Measurements from ENCODE around the gene ACKR2.

Gene ACKR2

GRCh38 chr3:42911551-42911950 lies 102.3 kb downstream of the ACKR2 start:
- Histone ChIP-seq H3K9ac (ENCODE audit: low read depth, low read length) (no peak overlapping the region), H3K36me3 (ENCODE audit: insufficient read depth, low read length) (no peaks in the 10 kb centered on the region; the same call in 1 of the 2 replicates), H3K9me3 (ENCODE audit: control insufficient read depth, insufficient read depth, low read length) (peaks cover 23% of the 10 kb centered on the region), H3K4me1 (ENCODE audit: insufficient read depth, low read length) (no peaks in the 10 kb centered on the region)

GRCh38 chr3:42914771-42915515 lies 105.7 kb downstream of the ACKR2 start:
- H3K9ac ChIP-seq (ENCODE audit: low read depth, low read length): no peak overlapping the region
- no peaks in the 10 kb centered on the region; the same call in 1 of the 2 replicates for H3K36me3 ChIP-seq (ENCODE audit: insufficient read depth, low read length)
- H3K4me1 ChIP-seq (ENCODE audit: insufficient read depth, low read length): no peaks in the 10 kb centered on the region
- H3K9me3 ChIP-seq (ENCODE audit: control insufficient read depth, insufficient read depth, low read length): peaks cover 29% of the 10 kb centered on the region

All from ES-I3 (cell line).